Measurements from ENCODE around the gene PCDH9.

Gene PCDH9

DNA sequence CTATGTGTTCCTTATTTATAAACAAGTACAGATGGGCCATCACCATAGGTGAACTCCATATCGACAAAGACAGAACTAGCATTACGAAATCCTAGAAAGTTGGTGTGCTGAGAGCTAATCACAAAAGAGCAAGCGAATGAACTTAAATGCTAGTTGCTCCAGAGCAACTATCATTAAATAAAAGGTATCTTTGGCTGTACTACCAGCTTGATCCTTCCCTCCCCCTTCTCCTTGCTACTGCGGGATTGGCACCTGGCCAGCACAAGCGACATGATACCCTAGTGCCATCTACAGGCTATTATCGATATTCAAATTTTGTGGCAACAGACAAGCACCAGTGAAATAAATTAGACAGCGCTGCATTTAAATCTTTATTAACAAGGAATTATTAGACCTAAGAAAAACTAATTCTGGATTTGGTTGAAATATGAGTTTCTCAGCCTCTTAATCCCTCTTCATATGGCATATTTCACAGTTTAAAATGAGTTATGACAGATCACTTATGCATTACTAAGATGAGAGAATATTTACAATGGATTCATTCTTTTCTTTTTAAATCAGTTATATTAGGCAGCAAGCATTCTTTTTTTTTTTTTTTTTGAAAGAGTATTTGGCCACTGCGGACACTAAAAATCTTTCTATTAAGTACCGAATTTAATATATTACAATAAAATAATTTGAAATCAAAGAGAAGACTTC is 5.8 kb downstream of the PCDH9 start:
- TF ChIP-seq ZNF274 (IDR thresholded peaks at IDR 0.05; ENCODE audit: low read depth, low read length) (no peak), YY1 (IDR thresholded peaks at IDR 0.05; ENCODE audit: insufficient read depth, insufficient read length) (no peak), SUZ12 (IDR thresholded peaks at IDR 0.05; ENCODE audit: extremely low read depth, insufficient read depth, insufficient read length) (no peak)
- H3K36me3 ChIP-seq (ENCODE audit: insufficient read depth, insufficient read length, low read length) = no peaks in the 10 kb centered on the region
- H3K9ac ChIP-seq (ENCODE audit: insufficient read length, low read depth) = no peak overlapping the region
- peak; percentile 27 for DNase-seq (ENCODE audit: low read depth, low spot score)
- H3K4me3 ChIP-seq (ENCODE audit: insufficient read length, low read depth) = no peak overlapping the region
- H3K27me3 ChIP-seq (ENCODE audit: insufficient read depth, insufficient read length) = peaks cover under 1% of the 10 kb centered on the region
- no peaks in the 10 kb centered on the region for H3K4me1 ChIP-seq (ENCODE audit: insufficient read depth, insufficient read length)
- no peaks in the 10 kb centered on the region for H3K9me3 ChIP-seq (ENCODE audit: insufficient read depth, low read length)

DNA sequence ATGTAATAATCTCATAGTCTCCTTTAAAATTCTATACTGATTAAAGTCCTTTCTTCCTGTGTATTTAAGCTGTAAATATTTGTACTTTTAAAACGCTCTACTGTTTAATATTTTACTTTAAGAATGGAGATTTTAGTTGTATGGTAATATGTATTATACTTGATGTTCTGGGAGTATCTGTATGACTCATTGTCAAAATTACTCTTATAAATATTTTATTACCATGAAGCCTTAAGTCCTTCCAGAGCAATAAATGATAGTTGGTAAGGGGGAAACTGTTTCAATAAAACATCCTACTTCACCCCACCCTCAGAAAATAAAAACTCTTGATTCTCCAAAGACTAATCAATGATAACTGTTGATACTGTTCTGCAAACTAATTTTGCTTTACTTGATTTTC is 6.4 kb downstream of the PCDH9 start:
- Histone ChIP-seq H3K36me3 (ENCODE audit: insufficient read depth, insufficient read length, low read length) (no peaks in the 10 kb centered on the region), H3K27me3 (ENCODE audit: insufficient read depth, insufficient read length) (no peaks in the 10 kb centered on the region), H3K4me1 (ENCODE audit: insufficient read depth, insufficient read length) (no peaks in the 10 kb centered on the region), H3K4me3 (ENCODE audit: insufficient read length, low read depth) (no peak overlapping the region), H3K9ac (ENCODE audit: insufficient read length, low read depth) (no peak overlapping the region), H3K9me3 (ENCODE audit: insufficient read depth, low read length) (no peaks in the 10 kb centered on the region)
- TF ChIP-seq ZNF274 (IDR thresholded peaks at IDR 0.05; ENCODE audit: low read depth, low read length) (no peak), YY1 (IDR thresholded peaks at IDR 0.05; ENCODE audit: insufficient read depth, insufficient read length) (no peak), SUZ12 (IDR thresholded peaks at IDR 0.05; ENCODE audit: extremely low read depth, insufficient read depth, insufficient read length) (no peak)
- DNase-seq (ENCODE audit: low read depth, low spot score) = no peak

GRCh38 chr13:67223024-67223423 is 7.1 kb downstream of the PCDH9 start:
- no peaks in the 10 kb centered on the region for H3K36me3 ChIP-seq (ENCODE audit: insufficient read depth, insufficient read length, low read length)
- no peaks in the 10 kb centered on the region for H3K27me3 ChIP-seq (ENCODE audit: insufficient read depth, insufficient read length)
- no peaks in the 10 kb centered on the region for H3K4me1 ChIP-seq (ENCODE audit: insufficient read depth, insufficient read length)
- no peak overlapping the region for H3K9ac ChIP-seq (ENCODE audit: insufficient read length, low read depth)
- H3K9me3 ChIP-seq (ENCODE audit: insufficient read depth, low read length) = no peaks in the 10 kb centered on the region
- H3K4me3 ChIP-seq (ENCODE audit: insufficient read length, low read depth) = no peak overlapping the region
- DNase-seq (ENCODE audit: low read depth, low spot score) = no peak
- TF ChIP-seq SUZ12 (IDR thresholded peaks at IDR 0.05; ENCODE audit: extremely low read depth, insufficient read depth, insufficient read length) (no peak), ZNF274 (IDR thresholded peaks at IDR 0.05; ENCODE audit: low read depth, low read length) (no peak), YY1 (IDR thresholded peaks at IDR 0.05; ENCODE audit: insufficient read depth, insufficient read length) (no peak)

DNA sequence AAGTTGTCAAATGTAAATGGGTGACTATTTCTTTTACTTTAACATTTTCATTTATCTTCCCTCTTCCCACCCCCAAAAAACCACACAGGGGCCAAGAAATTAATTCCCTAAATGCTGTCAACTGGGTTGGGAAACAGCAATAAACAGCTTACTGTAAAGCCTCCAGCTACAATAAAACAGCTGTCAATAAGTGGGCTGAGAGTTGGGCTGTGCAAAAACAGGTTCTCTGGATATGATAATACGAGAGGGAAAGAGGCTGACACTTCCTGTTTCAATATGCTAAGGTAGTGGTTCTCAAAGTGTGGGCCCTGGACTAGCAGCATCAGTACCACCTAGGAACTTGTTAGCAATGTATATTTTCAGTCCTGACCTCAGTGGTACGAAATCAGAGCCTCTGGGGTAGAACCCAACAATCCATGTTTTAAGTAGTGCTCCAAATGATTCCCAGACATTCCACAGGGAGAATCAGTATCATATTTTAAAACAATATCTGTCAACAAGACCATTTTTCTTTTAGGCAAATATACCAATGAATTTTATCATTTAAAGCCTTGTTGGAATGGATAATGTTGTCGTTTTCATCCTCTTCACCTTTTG is 8.4 kb downstream of the PCDH9 start:
- DNase-seq (ENCODE audit: low read depth, low spot score) = no peak
- TF ChIP-seq YY1 (IDR thresholded peaks at IDR 0.05; ENCODE audit: insufficient read depth, insufficient read length) (no peak), SUZ12 (IDR thresholded peaks at IDR 0.05; ENCODE audit: extremely low read depth, insufficient read depth, insufficient read length) (no peak), ZNF274 (IDR thresholded peaks at IDR 0.05; ENCODE audit: low read depth, low read length) (no peak)
- Histone ChIP-seq H3K9ac (ENCODE audit: insufficient read length, low read depth) (no peak overlapping the region), H3K36me3 (ENCODE audit: insufficient read depth, insufficient read length, low read length) (no peaks in the 10 kb centered on the region), H3K9me3 (ENCODE audit: insufficient read depth, low read length) (no peaks in the 10 kb centered on the region), H3K4me1 (ENCODE audit: insufficient read depth, insufficient read length) (no peaks in the 10 kb centered on the region), H3K4me3 (ENCODE audit: insufficient read length, low read depth) (no peak overlapping the region), H3K27me3 (ENCODE audit: insufficient read depth, insufficient read length) (no peaks in the 10 kb centered on the region)

DNA sequence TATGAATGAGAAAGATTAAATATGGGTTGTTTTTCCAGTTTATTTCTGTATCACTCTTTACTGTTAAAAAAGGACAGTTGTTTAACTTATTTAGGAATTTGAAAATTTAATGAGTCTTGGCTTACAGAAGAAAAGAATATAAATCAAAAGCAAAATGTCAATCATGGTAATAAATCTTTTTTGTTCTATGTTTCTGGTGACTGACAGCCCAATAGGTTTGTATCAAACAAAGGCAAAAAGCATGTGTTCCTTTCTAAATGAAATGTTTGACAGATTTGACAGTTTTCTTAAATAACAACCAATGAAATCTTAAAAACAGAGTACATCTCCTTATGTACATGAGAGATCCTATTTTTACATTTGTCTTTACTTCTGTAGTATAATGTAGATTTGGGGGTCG is 11.0 kb downstream of the PCDH9 start:
- no peaks in the 10 kb centered on the region for H3K27me3 ChIP-seq (ENCODE audit: insufficient read depth, insufficient read length)
- H3K36me3 ChIP-seq (ENCODE audit: insufficient read depth, insufficient read length, low read length) = no peaks in the 10 kb centered on the region
- TF ChIP-seq ZNF274 (IDR thresholded peaks at IDR 0.05; ENCODE audit: low read depth, low read length) (no peak), YY1 (IDR thresholded peaks at IDR 0.05; ENCODE audit: insufficient read depth, insufficient read length) (no peak), SUZ12 (IDR thresholded peaks at IDR 0.05; ENCODE audit: extremely low read depth, insufficient read depth, insufficient read length) (no peak)
- no peak for DNase-seq (ENCODE audit: low read depth, low spot score)
- H3K9me3 ChIP-seq (ENCODE audit: insufficient read depth, low read length) = no peaks in the 10 kb centered on the region
- H3K9ac ChIP-seq (ENCODE audit: insufficient read length, low read depth) = no peak overlapping the region
- no peak overlapping the region for H3K4me3 ChIP-seq (ENCODE audit: insufficient read length, low read depth)
- H3K4me1 ChIP-seq (ENCODE audit: insufficient read depth, insufficient read length) = no peaks in the 10 kb centered on the region

DNA sequence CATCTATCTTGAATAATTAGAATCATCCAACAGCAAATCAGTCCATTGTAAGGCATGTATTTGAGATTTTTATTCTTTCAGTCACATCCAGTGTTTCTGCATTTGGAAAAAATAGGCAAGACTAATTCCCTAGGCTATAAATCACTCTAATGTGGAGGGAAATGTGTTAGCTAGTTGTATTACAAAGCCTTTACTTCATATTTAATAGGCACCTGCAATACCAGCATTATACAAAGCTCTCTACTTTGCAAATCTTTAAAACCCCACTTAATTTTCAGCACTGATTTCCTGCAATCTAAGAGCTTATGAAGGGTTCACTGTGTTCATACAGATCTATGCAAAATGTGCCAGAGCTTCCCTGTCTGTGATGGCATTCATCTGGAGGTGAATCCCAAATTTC is 12.3 kb downstream of the PCDH9 start:
- H3K36me3 ChIP-seq (ENCODE audit: insufficient read depth, insufficient read length, low read length) = no peaks in the 10 kb centered on the region
- no peaks in the 10 kb centered on the region for H3K4me1 ChIP-seq (ENCODE audit: insufficient read depth, insufficient read length)
- no peak overlapping the region for H3K4me3 ChIP-seq (ENCODE audit: insufficient read length, low read depth)
- DNase-seq (ENCODE audit: low read depth, low spot score) = no peak
- TF ChIP-seq YY1 (IDR thresholded peaks at IDR 0.05; ENCODE audit: insufficient read depth, insufficient read length) = no peak
- no peak for TF ChIP-seq SUZ12 (IDR thresholded peaks at IDR 0.05; ENCODE audit: extremely low read depth, insufficient read depth, insufficient read length)
- TF ChIP-seq ZNF274 (IDR thresholded peaks at IDR 0.05; ENCODE audit: low read depth, low read length) = no peak
- H3K9ac ChIP-seq (ENCODE audit: insufficient read length, low read depth) = no peak overlapping the region
- no peaks in the 10 kb centered on the region for H3K27me3 ChIP-seq (ENCODE audit: insufficient read depth, insufficient read length)
- no peaks in the 10 kb centered on the region for H3K9me3 ChIP-seq (ENCODE audit: insufficient read depth, low read length)

DNA sequence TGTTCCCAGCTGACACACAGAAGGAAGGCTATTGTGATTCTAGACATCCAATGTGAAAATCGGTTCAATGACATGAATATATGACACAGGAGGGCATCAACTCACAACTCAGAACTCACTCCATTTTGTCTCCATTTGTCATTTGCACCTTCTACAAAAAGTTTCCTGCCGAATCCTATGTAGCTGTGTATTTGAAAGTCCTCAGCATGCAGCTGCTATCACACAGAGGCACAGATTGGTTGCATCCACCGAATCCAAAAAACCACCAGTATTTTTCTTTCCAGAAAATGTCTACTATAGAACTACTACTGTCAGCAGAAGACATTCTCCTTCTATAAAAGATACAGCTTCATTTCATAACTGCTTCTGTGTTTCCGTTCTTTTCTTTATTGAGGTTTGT is 13.3 kb downstream of the PCDH9 start:
- no peak overlapping the region for H3K9ac ChIP-seq (ENCODE audit: insufficient read length, low read depth)
- H3K4me1 ChIP-seq (ENCODE audit: insufficient read depth, insufficient read length) = no peaks in the 10 kb centered on the region
- H3K27me3 ChIP-seq (ENCODE audit: insufficient read depth, insufficient read length) = no peaks in the 10 kb centered on the region
- H3K9me3 ChIP-seq (ENCODE audit: insufficient read depth, low read length) = no peaks in the 10 kb centered on the region
- TF ChIP-seq ZNF274 (IDR thresholded peaks at IDR 0.05; ENCODE audit: low read depth, low read length) (no peak), YY1 (IDR thresholded peaks at IDR 0.05; ENCODE audit: insufficient read depth, insufficient read length) (no peak), SUZ12 (IDR thresholded peaks at IDR 0.05; ENCODE audit: extremely low read depth, insufficient read depth, insufficient read length) (no peak)
- H3K36me3 ChIP-seq (ENCODE audit: insufficient read depth, insufficient read length, low read length) = no peaks in the 10 kb centered on the region
- H3K4me3 ChIP-seq (ENCODE audit: insufficient read length, low read depth) = no peak overlapping the region
- no peak for DNase-seq (ENCODE audit: low read depth, low spot score)

Measured in NT2/D1 (cell line).